ENCODE data around the gene TRPC4AP.

DNA sequence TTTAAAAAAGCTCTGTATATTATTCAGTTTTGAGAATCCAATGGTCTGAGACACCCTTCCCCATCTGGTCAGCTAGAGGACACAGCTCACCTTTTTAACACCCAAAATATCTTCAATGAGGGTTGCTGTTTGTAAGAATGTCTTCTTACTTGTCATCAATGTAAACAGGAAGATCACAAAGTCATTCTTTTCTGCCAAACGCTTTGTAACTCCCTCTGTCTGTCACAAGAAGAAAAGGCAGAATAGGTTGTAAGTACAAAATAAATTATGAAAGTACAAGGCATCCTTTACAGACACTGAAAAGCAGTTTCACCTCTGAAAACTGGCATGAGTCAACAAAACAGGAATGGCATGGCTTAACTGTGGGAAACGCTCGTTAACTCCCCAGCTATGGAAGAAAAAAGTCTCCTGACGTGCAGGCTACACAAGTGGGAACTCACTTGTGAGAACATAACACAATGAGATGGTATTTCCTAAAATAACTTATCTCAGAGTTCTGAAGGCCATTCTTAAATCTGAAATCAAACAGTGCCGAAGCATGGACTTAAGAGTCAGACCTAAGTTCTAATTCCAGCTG, 42.7 kb downstream of the TRPC4AP start:
- TF ChIP-seq, protein P1, sequence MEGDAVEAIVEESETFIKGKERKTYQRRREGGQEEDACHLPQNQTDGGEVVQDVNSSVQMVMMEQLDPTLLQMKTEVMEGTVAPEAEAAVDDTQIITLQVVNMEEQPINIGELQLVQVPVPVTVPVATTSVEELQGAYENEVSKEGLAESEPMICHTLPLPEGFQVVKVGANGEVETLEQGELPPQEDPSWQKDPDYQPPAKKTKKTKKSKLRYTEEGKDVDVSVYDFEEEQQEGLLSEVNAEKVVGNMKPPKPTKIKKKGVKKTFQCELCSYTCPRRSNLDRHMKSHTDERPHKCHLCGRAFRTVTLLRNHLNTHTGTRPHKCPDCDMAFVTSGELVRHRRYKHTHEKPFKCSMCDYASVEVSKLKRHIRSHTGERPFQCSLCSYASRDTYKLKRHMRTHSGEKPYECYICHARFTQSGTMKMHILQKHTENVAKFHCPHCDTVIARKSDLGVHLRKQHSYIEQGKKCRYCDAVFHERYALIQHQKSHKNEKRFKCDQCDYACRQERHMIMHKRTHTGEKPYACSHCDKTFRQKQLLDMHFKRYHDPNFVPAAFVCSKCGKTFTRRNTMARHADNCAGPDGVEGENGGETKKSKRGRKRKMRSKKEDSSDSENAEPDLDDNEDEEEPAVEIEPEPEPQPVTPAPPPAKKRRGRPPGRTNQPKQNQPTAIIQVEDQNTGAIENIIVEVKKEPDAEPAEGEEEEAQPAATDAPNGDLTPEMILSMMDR (IDR thresholded peaks at IDR 0.05; ENCODE audit: low read length) = no peak
- TF ChIP-seq EZH2phosphoT487 (IDR thresholded peaks at IDR 0.05; ENCODE audit: low read length) (no peak), EZH2 (optimal IDR thresholded peaks at IDR 0.05; ENCODE audit: low read depth, low read length) (no peak)
